Panc1 (cell line): Measurements from ENCODE around the gene FAM83G. TPM values are rescaled to one million over a fixed set of nuclear protein-coding genes. Genes with fewer than 3 reads are reported as not detected.

Experiments used
- ATAC-seq: fragments of 200-7000 bp; cut with Tn5 transposase; 2 replicates; pipeline ENCODE4 v1.9.1; 2020; ENCODE audit warnings: mild to moderate bottlenecking, moderate library complexity
- BruUV-seq: library from RNA; stranded (reverse); fragments of 400-500 nt; replicated peaks from 2 replicates; lab custom pipeline; 2021; lab: Mats Ljungman, UMichigan
- CTCF ChIA-PET: fragments of 300-600 bp; sonication (Branson Sonifier 250); formaldehyde crosslinking; loops from one replicate; lab custom pipeline; 2022; ENCODE audit warnings: antibody characterized with exemption; lab: Charles Lee
- POLR2A ChIA-PET: fragments of 300-600 bp; sonication (Branson Sonifier 250); formaldehyde crosslinking; loops from one replicate; lab custom pipeline; 2022; ENCODE audit warnings: antibody characterized with exemption; lab: Charles Lee
- DNase-seq: peaks from one replicate; pipeline ENCODE4 v3.0.0-alpha.2; 2010; ENCODE audit warnings: low read depth, low spot score
- H3K27ac ChIP-seq: 2 replicates; pipeline ENCODE4 v1.5.1; 2011; ENCODE audit warnings: mild to moderate bottlenecking, low read length, inconsistent platforms
- H3K27me3 ChIP-seq: fragments of 200-500 bp; sonication (Bioruptor generic); 2 replicates; pipeline ENCODE4 v1.6.0; 2014; ENCODE audit warnings: low read length, inconsistent platforms; ENCODE audit not compliant: control insufficient read depth, insufficient read depth
- H3K36me3 ChIP-seq: fragments of 200-500 bp; sonication (Bioruptor generic); 2 replicates; pipeline ENCODE4 v1.5.1; 2014; ENCODE audit warnings: inconsistent platforms, mild to moderate bottlenecking, low read length, moderate library complexity; ENCODE audit not compliant: control insufficient read depth, insufficient read depth
- H3K4me1 ChIP-seq: 2 replicates; pipeline ENCODE4 v1.5.1; 2011; ENCODE audit warnings: inconsistent platforms, mild to moderate bottlenecking, low read length, moderate library complexity; ENCODE audit not compliant: control insufficient read depth, insufficient read depth
- H3K4me3 ChIP-seq, 2 experiments: 2 replicates each; pipeline ENCODE4 v1.5.1; 2011 to 2012; ENCODE audit warnings: low read depth in 2 of 2, low read length in 2 of 2, mild to moderate bottlenecking in 2 of 2, inconsistent platforms in 1 of 2, moderate library complexity in 1 of 2
- H3K9me3 ChIP-seq: fragments of 200-500 bp; sonication (Bioruptor generic); 2 replicates; pipeline ENCODE4 v1.5.1; 2014; ENCODE audit warnings: low read depth, mild to moderate bottlenecking, inconsistent platforms, low read length, moderate library complexity; ENCODE audit not compliant: control insufficient read depth, insufficient read depth
- POLR2AphosphoS5 ChIP-seq: IDR thresholded peaks from 2 replicates; pipeline ENCODE4 v1.6.1; 2012; ENCODE audit warnings: mild to moderate bottlenecking, low read depth, low read length, moderate library complexity
- SIN3A ChIP-seq: IDR thresholded peaks from 2 replicates; pipeline ENCODE4 v1.6.1; 2012; ENCODE audit warnings: low read depth, mild to moderate bottlenecking, low read length, moderate library complexity, borderline replicate concordance; ENCODE audit not compliant: insufficient read depth
- TCF7L2 ChIP-seq: IDR thresholded peaks from 2 replicates; pipeline ENCODE4 v1.6.1; 2011; ENCODE audit warnings: mild to moderate bottlenecking, low read depth, low read length, inconsistent platforms
- in situ Hi-C: cut with HindIII; loops from 2 replicates; pipeline ENCODE4 v1.10.0; 2016; ENCODE audit warnings: low sequenced_read_pairs, low pct_unique_long_range_greater_than_20kb
- intact Hi-C: fragments of 100-400 bp; cut with micrococcal nuclease; formaldehyde crosslinking; loops from one replicate; pipeline ENCODE4 v1.10.0; 2022; ENCODE audit not compliant: unreplicated experiment
- total RNA-seq: library from RNA; stranded (reverse); gene quantifications from one replicate; pipeline ENCODE4 v1.2.1, GENCODE V29; 2021; ENCODE audit not compliant: unreplicated experiment
- TF ChIP-seq, protein P1 (sequence below), 2 experiments: IDR thresholded peaks; 2 replicates each; pipeline ENCODE4 v1.6.1; 2011 to 2012; ENCODE audit warnings: low read depth in 2 of 2, control low read depth in 1 of 2, low read length in 1 of 2, mild to moderate bottlenecking in 1 of 2, moderate library complexity in 1 of 2; ENCODE audit not compliant: insufficient read depth in 1 of 2
- TF ChIP-seq, protein P2 (sequence below): fragments of 450-650 bp; IDR thresholded peaks from 2 replicates; pipeline ENCODE4 v1.5.1; 2017; ENCODE audit warnings: mild to moderate bottlenecking

The FAM83G gene
- total RNA-seq, 1 experiment from 2014 or later, result 17.3 TPM

DNA sequence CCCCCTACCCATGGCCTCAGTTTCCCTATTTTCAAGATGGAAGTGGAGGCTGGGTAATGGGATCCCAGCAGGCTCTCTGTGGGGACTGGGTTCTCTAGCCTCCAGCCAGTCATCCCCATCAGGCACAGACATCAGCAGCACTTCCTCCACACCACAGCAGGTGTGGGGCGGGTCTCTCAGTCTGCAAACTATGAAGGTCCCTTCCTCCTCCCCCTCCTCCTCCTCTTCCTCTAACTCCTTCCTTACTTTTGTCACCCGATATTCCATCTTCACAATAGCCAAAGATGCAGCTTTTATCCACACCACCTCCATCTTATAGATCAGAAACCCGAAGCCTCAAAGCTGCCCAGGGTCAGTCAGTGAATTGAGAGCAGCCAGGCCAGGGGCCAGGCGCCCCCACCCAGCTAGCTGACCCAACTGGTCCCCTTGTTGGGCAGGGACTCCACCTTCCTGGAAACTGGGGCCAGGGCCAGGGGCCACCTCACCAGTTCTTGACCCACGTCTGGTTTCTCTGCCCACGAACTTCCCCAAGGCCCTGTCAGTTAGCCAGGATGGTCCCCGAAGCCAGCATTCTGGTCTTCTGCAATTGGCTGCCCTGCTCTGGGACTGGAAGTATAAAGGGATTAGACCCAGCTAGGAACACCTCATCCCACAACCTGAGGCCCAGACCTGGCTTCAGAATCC is 2.5 kb downstream of the FAM83G start:
- no peak for DNase-seq
- ChIA-PET CTCF (interaction anchor here (1.5 kb wide), 1 partner anchor 41 kb away, joined by 3 read pairs; no protein-coding TSS in a partner anchor), POLR2A (no interaction called here)
- Histone ChIP-seq H3K36me3 (no peaks in the 10 kb centered on the region; the same call in 1 of the 2 replicates), H3K27ac (no peak overlapping the region), H3K9me3 (no peaks in the 10 kb centered on the region), H3K4me3 (peak overlapping the region; percentile 61 to 69), H3K27me3 (no peaks in the 10 kb centered on the region), H3K4me1 (peaks cover 9% of the 10 kb centered on the region)
- intact Hi-C loops, result no loop called here
- ATAC-seq, result no peak
- no TSS peak for BruUV-seq
- no peak for TF ChIP-seq TCF7L2
- TF ChIP-seq, protein P1, sequence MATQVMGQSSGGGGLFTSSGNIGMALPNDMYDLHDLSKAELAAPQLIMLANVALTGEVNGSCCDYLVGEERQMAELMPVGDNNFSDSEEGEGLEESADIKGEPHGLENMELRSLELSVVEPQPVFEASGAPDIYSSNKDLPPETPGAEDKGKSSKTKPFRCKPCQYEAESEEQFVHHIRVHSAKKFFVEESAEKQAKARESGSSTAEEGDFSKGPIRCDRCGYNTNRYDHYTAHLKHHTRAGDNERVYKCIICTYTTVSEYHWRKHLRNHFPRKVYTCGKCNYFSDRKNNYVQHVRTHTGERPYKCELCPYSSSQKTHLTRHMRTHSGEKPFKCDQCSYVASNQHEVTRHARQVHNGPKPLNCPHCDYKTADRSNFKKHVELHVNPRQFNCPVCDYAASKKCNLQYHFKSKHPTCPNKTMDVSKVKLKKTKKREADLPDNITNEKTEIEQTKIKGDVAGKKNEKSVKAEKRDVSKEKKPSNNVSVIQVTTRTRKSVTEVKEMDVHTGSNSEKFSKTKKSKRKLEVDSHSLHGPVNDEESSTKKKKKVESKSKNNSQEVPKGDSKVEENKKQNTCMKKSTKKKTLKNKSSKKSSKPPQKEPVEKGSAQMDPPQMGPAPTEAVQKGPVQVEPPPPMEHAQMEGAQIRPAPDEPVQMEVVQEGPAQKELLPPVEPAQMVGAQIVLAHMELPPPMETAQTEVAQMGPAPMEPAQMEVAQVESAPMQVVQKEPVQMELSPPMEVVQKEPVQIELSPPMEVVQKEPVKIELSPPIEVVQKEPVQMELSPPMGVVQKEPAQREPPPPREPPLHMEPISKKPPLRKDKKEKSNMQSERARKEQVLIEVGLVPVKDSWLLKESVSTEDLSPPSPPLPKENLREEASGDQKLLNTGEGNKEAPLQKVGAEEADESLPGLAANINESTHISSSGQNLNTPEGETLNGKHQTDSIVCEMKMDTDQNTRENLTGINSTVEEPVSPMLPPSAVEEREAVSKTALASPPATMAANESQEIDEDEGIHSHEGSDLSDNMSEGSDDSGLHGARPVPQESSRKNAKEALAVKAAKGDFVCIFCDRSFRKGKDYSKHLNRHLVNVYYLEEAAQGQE (IDR thresholded peaks at IDR 0.05; ENCODE audit: insufficient read depth in 1 of 2, low read depth in 2 of 2, low read length in 1 of 2), result no peak
- TF ChIP-seq, protein P2, sequence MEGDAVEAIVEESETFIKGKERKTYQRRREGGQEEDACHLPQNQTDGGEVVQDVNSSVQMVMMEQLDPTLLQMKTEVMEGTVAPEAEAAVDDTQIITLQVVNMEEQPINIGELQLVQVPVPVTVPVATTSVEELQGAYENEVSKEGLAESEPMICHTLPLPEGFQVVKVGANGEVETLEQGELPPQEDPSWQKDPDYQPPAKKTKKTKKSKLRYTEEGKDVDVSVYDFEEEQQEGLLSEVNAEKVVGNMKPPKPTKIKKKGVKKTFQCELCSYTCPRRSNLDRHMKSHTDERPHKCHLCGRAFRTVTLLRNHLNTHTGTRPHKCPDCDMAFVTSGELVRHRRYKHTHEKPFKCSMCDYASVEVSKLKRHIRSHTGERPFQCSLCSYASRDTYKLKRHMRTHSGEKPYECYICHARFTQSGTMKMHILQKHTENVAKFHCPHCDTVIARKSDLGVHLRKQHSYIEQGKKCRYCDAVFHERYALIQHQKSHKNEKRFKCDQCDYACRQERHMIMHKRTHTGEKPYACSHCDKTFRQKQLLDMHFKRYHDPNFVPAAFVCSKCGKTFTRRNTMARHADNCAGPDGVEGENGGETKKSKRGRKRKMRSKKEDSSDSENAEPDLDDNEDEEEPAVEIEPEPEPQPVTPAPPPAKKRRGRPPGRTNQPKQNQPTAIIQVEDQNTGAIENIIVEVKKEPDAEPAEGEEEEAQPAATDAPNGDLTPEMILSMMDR, result no peak
- TF ChIP-seq POLR2AphosphoS5, result no peak
- no peak for TF ChIP-seq SIN3A
- in situ Hi-C loops, result no loop called here

DNA sequence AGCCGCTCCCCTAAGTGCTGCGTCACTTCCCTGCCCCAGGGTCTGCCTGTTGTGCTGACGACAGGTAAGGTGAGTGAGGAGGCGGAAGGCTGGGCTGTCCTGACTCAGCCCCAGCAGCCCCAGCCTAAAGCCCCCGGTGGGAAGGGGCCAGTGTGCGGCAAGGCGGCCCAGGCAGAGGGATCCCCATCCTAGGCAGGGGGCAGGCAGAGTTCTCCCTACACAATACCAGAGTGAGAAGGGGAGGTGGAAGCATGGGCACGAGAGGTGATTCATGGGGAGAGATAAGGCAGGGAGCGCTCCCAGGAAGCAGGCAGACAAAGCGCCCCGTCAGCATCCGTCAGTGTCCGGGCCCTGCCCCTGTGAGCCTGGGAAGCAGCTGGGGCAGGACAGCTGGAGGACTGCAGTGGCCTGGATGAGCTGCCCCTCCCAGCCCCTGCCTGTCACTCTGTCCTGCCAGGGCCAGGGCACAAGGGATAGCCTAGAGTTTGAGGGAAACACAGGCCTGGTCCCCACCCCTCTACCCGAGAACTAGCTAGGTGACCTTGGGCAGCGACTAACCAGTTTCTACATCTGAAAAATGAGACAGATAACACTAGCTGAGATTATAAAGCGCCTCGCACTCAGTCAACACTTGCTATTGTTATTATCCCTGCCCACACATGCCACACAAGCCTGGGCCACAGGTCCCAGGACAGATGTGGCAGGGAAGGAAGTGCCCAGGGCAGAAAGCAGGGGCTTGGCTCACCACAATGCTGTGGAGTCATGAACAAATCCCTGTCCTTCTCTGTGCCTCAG is 3.8 kb downstream of the FAM83G start:
- no TSS peak for BruUV-seq
- peaks cover 9% of the 10 kb centered on the region for H3K4me1 ChIP-seq
- no peaks in the 10 kb centered on the region; the same call in 1 of the 2 replicates for H3K36me3 ChIP-seq
- intact Hi-C loops, result no loop called here
- H3K27ac ChIP-seq, result no peak overlapping the region
- ChIA-PET CTCF (no interaction called here), POLR2A (no interaction called here)
- no peaks in the 10 kb centered on the region for H3K9me3 ChIP-seq
- TF ChIP-seq, protein P2, result no peak
- TF ChIP-seq SIN3A, result no peak
- TF ChIP-seq TCF7L2, result no peak
- TF ChIP-seq, protein P1 (IDR thresholded peaks at IDR 0.05; ENCODE audit: insufficient read depth in 1 of 2, low read depth in 2 of 2, low read length in 1 of 2), result no peak
- no peak for TF ChIP-seq POLR2AphosphoS5
- in situ Hi-C loops, result no loop called here
- H3K27me3 ChIP-seq, result no peaks in the 10 kb centered on the region
- no peak overlapping the region for H3K4me3 ChIP-seq
- DNase-seq (no peak), ATAC-seq (no peak)
